HG02884 (cell line): ENCODE measurements around the gene PLCH2.

Experiments
- ATAC-seq: cut with Tn5 transposase; IDR thresholded peaks from one replicate; pipeline ENCODE4 v1.9.1; 2021; ENCODE audit warnings: mild to moderate bottlenecking, moderate library complexity; ENCODE audit not compliant: unreplicated experiment

PLCH2 gene, protein sequence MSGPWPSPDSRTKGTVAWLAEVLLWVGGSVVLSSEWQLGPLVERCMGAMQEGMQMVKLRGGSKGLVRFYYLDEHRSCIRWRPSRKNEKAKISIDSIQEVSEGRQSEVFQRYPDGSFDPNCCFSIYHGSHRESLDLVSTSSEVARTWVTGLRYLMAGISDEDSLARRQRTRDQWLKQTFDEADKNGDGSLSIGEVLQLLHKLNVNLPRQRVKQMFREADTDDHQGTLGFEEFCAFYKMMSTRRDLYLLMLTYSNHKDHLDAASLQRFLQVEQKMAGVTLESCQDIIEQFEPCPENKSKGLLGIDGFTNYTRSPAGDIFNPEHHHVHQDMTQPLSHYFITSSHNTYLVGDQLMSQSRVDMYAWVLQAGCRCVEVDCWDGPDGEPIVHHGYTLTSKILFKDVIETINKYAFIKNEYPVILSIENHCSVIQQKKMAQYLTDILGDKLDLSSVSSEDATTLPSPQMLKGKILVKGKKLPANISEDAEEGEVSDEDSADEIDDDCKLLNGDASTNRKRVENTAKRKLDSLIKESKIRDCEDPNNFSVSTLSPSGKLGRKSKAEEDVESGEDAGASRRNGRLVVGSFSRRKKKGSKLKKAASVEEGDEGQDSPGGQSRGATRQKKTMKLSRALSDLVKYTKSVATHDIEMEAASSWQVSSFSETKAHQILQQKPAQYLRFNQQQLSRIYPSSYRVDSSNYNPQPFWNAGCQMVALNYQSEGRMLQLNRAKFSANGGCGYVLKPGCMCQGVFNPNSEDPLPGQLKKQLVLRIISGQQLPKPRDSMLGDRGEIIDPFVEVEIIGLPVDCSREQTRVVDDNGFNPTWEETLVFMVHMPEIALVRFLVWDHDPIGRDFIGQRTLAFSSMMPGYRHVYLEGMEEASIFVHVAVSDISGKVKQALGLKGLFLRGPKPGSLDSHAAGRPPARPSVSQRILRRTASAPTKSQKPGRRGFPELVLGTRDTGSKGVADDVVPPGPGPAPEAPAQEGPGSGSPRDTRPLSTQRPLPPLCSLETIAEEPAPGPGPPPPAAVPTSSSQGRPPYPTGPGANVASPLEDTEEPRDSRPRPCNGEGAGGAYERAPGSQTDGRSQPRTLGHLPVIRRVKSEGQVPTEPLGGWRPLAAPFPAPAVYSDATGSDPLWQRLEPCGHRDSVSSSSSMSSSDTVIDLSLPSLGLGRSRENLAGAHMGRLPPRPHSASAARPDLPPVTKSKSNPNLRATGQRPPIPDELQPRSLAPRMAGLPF (N-terminal part only)

DNA sequence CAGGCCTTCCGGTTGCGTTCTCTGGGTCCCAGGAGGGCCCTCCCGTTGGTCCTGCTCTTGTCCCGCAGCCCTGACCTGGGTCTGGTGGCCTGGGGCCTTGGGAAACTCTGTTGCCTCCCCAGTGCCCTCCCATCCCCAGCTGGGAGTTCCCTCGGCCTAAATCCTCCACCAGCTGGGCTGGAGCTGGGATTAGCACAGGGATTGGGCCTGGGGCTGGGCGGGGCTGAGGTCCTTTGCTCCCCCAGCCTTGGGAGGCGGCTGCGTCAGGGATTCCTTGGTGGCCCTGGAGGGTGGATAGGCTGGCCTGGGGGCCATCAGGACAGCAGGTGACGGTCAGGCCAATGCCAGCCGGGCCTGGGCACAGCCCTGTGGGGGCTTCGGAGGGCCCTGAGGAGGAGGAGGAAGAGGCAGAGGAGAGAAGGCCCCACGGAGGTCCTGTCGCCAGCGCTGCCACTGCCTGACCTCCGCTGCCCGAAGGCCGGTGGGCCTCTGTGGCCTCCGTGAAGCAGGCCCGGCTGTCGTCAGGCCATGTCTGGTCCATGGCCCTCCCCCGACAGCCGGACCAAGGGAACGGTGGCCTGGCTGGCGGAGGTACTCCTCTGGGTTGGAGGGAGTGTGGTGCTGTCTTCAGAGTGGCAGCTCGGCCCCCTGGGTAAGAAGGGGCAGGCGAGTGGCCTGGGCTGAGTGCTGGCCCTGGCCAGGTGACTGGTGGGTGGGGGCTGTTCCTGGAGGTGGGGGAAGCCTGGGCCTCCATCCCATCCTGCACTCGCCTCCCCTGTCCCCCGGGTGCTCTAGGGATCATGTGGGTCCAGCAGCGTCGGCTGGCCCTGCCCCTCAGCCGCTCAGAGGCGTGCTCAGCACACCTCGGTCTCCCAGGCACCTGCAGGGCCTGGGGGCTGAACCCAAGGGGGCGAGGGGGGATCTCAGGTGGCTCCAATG, at the start of gene PLCH2:
Gene PLCH2 (plus strand): TSS at position 229 of the 939 bp plus-strand sequence. CDS start 300 bp downstream, at position 529.
- no peak for ATAC-seq

DNA sequence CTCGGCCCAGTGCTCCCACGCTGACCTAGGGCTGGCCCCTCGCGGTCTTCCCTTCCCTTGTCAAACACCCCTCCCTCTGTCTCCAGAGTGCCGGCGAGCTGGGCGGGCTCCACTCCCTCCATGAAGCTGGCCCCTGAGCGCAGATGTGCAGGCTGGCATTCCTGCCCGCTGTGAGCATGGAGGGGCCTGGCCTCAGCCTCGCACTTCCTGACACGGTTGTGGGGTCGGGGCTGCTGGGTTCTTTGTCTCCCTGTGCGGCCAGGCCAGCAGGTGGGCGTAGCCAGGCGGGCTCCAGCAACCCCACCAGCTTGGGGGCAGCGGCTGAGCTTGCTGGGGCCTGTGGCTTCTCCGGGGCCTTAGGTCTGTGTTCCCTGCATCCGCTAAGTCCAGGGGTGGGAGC, 49.5 kb upstream of the PLCH2 start:
- no peak for ATAC-seq

DNA sequence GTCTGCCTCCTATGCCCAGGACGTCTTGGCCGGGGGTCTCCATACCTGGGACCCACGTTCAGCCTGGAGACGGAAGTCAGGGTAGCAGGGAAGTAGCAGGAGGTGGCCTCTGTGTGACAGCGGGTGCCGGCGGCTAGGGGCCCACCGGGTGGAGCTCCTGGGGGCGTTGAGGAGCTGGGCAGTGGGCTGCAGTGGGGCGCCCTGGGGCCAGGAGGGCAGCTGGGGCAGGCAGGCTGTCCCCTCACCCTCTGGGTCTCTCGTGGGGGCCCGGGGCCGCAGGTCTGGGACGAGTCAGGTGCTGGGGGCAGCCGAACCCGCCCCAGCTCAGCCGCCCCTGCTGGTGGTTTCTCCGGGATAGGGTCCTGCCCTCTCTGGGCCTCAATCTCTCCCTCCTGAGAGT, 49.0 kb upstream of the PLCH2 start:
- ATAC-seq = no peak

DNA sequence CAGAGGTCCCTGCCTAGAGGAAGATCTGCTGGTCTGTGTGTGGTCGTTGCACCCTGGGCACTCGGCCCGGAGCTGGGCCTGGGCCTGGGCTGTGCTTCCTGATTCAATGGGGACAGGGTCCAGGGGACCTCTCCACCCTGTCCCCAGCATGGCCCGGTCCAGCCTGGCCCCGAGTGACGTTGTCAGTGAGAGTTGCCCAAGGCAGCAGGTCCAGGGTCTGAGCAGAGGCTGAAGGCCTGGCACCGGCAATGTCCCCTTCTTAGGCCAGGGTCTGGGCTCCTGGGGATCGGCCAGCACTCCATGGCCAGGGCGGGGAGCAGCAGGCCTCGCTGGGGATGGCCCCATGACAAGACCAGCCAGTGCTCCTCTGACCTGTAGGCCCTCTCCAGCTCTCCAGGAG, 48.1 kb upstream of the PLCH2 start:
- ATAC-seq = no peak

DNA sequence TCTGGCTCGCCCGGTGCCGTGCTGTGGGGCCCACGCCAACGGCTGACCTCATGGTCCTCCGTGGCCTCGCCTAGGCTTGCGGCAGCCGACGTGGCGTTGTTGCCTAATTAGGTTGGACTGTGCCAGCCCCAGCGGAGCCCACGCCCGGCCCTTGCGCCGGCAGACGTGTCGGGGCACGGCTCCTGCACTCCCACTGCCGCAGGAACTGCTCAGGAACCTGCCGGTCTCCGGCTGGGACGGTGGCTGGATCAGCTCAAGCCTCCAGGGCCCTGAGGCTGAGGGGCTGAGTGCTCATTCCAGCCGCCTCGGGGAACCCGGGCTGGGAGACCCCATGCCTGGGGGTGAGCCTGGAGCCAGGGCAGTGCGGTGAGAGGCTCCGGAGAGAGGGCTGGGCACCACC, 47.6 kb upstream of the PLCH2 start:
- no peak for ATAC-seq

DNA sequence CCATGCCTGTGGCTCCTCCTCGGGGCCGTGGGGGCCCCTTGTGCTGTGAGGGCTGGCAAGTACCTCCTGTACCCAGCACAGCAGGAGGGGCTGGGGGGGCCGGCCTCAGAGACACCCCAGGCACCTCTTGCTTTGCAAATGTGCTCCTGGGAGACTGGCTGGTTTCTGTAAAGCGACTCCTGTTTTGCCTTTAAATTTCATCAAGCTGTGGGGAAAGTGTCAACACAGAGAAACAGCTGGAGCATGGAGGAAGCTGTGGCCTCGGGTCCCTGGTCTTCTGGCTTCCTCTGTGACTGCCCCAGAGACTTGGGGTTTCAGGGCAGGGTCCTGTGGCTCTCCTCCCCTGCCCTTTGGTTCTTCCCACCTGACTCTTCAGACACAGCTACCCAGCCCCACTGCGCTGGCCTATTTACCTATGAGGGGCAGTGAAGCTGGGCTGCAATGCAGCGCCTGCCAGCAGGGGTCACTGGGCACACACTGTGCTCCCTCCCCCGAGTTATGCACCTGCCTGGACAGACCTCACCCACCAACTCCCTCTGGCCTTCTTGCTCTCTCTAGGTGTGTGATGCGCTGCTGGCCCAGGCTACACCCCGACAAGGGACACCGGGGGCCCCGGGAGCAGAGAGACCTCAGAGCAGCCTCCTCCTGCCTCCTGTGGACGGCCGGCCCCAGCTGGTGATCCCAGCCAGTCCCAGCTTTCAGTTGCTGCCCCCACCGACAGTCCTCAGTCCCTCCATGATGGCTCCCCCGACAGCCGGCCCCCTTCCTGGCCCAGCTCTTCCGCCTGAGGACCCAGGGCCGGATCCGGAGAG, 46.1 kb upstream of the PLCH2 start:
- no peak for ATAC-seq

DNA sequence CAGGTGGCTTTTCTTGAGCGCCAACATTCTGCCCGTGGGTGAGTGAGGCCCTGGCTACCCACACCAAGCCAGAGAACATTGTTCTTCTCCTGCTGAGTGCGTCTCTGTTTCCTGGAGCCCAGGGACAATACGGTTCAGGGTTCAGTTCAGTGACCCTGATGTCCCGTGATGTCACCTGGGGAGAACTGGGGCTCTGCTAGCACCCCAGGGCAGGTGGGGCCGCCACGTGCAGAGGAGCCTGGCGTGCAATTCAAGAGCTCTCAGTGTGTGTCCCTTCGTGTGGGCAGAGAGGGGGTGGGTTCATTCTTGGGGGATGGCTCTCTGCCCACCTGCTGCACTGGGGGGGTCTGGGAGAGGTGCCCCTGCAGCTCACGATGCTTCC, 45.5 kb upstream of the PLCH2 start:
- no peak for ATAC-seq

DNA sequence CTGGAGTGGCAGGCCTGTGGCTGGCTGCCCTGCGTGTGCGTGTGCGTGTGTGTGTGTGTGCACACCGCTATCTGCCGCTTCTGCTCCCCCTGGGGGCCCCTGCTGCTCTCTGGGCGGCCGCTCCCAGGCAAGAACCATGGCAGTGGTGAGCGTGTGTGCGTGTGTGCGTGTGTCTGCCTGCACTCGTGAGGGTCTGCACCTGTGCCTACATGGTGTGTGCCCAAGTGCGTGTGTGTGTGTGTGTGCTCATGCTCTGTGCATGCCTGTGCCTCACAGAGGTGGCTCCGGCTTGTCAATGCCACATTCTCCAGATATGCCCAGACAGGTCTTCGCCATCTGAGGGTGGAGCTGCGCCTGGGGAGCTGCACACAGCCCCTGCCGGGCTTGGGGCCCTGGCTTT, 45.0 kb upstream of the PLCH2 start:
- ATAC-seq = no peak

DNA sequence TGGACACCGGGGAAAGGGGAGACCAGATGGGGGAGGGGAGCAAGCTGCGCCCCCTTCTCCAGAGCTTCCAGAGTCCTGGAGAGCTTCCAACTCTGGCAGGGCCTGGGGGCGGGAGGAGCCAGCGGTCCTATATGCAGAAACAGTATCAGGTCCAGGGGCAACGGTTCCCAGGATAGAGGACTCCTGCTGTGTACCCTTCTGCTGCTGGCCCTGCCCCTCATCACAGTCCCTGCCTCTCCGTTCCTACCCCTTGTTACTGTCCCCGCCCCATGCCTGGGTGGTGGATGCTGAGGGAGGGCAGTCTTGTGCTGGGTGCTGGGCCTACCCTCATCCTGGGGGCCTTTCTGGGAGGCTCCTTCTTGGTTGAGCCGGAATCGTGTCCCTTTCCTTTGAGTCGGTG, 44.6 kb upstream of the PLCH2 start:
- no peak for ATAC-seq

DNA sequence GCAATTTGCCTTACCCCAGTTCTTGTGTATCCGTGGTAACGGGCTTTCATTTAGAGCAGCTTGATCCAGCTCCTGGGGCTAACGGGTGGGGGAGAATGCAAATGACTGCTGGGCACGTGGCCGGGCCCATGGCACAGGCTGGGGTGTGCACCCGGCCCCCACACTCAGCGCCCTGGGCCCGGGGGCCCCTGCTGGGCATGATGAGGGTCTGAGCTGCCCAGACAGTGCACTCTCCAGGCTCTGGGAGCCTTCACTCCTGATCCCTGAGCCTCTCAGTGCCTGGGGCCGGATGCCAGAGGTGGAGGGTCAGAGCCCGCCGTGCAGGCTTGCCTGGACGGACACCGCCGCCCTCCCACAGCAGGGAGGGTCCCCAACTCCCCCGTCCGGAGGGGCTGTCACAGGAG, 43.6 kb upstream of the PLCH2 start:
- ATAC-seq = no peak

DNA sequence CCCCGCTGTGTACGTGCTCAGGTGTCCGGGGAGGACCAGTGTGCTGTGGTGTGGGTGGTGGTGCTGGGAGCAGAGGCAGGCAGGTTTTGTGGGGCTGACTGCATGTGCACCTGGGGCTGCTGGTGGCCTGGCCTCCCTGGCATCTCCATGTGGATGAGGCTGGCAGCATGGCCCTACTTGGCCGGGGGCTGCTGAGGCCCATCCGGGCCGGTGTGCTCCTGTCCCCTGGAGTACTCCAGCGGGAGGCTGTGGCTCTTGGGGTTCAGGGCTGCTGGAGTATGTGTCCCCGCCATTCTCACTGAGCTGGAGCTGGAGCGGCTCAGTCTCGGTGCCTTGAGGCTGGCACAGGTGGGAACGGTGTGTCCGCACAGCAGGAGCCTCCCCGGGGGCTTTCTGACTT, 42.9 kb upstream of the PLCH2 start:
- ATAC-seq = no peak

DNA sequence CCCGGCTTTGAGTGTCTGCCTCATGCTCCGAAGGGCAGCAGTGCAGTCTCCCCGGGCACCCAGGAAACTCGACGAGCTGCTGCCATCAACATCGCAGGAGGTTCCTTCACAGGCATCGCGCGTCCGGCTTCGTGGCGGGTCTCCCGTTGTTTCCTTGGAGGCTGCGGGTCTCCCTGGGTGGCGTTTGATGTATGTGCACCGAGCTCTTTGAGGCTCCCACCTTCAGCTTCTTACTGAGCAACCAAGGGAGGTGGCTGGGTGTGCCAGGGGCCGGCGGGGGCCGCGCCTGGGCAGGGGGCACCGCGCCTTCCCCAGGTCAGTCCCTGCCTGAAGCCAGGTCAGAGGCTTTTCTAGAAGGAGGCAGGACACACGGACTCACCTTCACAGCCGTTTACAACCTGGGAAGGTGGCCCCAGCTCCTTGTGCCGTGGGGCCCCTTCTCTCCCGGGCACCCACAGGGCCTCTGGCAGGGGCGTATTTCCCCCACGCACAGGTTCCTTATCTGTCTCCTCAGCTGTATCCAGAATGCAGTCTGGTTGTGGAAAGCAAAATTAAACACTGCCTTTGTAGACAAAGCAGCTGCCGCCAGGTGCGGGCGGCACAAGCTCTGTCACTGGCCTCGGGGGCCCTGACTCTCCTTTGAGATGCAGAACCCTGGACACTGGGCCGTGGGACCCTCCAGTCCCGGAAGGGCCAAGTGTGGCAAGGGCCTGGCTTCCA, 42.0 kb upstream of the PLCH2 start:
- ATAC-seq = no peak

DNA sequence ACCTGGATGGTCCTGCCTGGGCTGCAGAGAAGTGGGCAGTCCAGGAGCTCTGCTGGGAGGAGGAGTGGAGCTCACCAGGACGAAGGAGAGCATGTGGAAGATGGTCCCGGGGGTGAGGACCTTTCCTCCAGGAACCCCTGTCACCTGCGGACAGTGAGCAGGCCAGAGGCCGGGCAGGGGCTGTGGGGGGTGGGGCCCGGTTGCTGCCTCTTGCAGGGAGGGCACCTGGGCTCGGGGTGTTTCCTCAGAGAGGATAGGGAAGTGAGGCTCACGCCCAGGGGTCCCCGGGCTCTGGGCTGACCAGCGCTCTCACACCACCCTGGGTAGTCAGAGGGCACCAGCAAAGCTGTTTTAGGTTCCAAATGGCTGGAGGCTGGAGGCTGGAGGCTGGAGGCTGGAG, 41.0 kb upstream of the PLCH2 start:
- no peak for ATAC-seq

DNA sequence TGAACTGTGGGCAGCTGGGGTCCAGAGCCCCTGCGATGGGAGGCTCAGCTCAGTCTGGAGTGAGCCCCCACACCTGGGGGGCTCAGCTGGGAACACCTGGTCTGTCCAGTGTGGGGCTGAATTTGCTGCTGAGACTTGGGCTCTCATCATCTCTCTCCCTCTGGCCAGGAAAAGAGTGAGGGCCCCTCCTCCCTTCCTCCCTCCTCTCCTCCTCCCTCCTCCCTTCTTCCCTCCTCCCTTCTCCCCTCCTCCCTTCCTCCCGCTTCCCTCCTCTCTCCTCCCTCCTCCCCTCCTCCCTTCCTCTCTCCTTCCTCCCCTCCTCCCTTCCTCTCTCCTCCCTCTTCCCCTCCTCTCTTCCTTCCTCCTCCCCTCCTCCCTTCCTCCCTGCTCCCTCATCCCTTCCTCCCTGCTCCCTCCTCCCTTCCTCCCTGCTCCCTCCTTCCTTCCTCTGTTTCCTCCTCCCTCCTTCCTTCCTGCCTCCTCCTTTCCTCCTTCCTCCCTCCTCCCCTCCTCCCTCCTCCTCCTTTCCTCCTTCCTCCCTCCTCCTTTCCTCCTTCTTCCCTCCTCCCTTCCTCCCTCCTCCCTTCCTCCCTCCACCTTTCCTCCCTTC, 40.2 kb upstream of the PLCH2 start:
- ATAC-seq = no peak

DNA sequence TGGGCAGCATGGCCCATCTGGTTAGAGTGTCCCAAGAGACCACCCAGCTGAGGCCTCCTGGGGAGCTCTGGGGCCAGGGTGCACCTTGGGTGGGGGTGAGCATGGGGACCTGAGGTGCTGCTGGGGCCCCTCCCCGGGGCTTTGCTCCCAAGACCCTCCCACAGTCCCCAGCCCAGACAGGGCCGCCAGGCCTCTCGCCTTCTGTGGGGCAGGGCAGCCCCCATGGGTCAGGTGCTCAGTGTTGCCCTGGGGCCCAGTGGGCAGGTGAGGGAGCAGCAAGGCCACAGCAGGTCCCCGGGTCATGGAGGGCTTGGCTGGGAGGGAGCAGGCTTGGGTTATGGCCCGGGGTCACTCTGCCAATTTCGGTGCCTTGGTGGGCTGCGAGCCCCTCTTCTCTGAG, 39.2 kb upstream of the PLCH2 start:
- ATAC-seq = no peak

DNA sequence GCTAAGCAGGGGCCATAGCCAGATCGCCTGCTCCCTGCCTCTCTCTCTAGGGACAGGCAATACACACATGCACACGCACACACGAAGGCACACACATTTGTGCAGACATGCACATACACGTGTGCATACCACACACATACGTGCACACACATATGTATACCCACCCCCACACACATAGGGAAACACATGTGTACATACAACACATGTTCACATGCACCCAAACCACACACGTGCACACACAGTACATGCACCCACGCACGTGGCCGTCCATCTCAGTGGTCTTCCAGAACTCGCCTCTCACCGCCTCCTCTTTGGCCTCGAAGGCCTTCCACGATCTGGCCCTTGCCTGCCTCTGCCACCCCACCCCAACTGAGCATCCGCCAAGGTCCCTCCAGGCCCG, 38.5 kb upstream of the PLCH2 start:
- no peak for ATAC-seq

DNA sequence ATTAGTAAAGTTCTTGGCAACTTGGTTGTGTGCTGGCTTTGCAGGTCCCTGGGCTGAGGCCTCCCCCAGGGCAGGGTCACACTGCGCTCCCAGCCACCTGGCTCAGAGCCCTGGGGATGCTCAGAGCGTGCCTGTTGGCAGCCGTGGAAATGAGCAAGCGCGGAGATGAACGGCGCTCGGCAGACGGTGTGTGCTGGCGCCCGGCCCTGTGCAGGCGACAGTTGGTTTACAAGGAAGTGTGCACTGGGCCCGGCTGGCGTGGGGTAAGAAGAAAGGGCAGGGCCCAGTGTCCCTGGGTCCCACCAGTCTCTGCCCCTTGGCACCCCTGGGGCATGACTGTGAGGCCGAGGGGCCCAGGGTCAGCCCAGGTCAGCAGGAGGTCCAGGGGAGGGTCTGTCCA, 38.1 kb upstream of the PLCH2 start:
- ATAC-seq = no peak

DNA sequence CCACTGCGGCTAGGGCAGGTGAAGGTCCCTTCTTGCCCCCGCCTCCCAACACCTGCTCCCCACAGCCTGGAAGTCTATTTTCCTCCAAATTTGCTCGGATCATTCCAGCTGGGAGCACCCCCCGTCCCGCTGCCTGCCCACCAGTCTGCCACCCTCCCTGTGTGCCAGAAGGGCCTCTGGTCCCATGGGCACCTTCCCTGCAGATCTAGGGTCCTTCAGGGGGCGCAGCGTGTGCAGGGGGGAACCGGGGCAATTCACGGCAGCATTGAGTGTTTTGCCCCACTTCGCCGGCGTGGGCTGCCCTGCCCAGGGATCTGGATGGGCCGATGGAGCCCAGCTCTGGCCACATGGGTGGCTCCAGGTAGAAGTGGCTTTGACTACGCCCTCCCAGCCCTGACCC, 37.4 kb upstream of the PLCH2 start:
- ATAC-seq = no peak
